ENCODE data around the gene NFASC. TPM values are rescaled to one million over a fixed set of nuclear protein-coding genes. Genes with fewer than 3 reads are reported as not detected.

NFASC gene
- total RNA-seq, 4 donors from 2014 or later: 6.3 to 15.1 (median 11.7) TPM

- H3K36me3 ChIP-seq: no peaks in the 10 kb centered on the region
- no peak overlapping the region for H3K4me3 ChIP-seq
- intact Hi-C loops (cut with DNase I): no loop called here
- 73 to 76% methylated on average over 3 of the region's 3 CpGs for WGBS, 2 donors
- H3K9me3 ChIP-seq: no peaks in the 10 kb centered on the region
- no peak for TF ChIP-seq POLR2A (IDR thresholded peaks at IDR 0.05)
- no peak for TF ChIP-seq CTCF (IDR thresholded peaks at IDR 0.05)
- DNase-seq: no peak
- H3K4me1 ChIP-seq: peaks cover 0 to 53% (median 9%) of the 10 kb centered on the region in 3 donors
- peaks cover 0 to 8% (median 0%) of the 10 kb centered on the region in 4 donors for H3K27me3 ChIP-seq
- H3K27ac ChIP-seq: peak overlapping the region in 1 of 4 donors; percentile 6
Measured at GRCh38 chr1:204882479-204882878, 11.8 kb downstream of the NFASC start.

- H3K4me1 ChIP-seq: peaks cover 0 to 52% (median 9%) of the 10 kb centered on the region in 3 donors
- no peak overlapping the region for H3K4me3 ChIP-seq
- TF ChIP-seq CTCF (IDR thresholded peaks at IDR 0.05): no peak
- TF ChIP-seq POLR2A (IDR thresholded peaks at IDR 0.05): no peak
- peak overlapping the region in 2 of 4 donors; percentile 12 to 31 for H3K27ac ChIP-seq
- WGBS, 2 donors: 75% methylated on average over 2 of the region's 3 CpGs; no CpG with 5 or more reads in 1 of the 2 donors
- no peaks in the 10 kb centered on the region for H3K36me3 ChIP-seq
- H3K27me3 ChIP-seq: no peaks in the 10 kb centered on the region
- no peaks in the 10 kb centered on the region for H3K9me3 ChIP-seq
- no peak for DNase-seq
- intact Hi-C loops (cut with DNase I): no loop called here
Measured at GRCh38 chr1:204883405-204883804, 12.7 kb downstream of the NFASC start.

GRCh38 chr1:204885288-204885711, 14.6 kb downstream of the NFASC start:
- H3K4me3 ChIP-seq: peak overlapping the region in 1 of 4 donors; percentile 29
- H3K36me3 ChIP-seq: no peaks in the 10 kb centered on the region
- DNase-seq: no peak
- TF ChIP-seq POLR2A (IDR thresholded peaks at IDR 0.05): no peak
- TF ChIP-seq CTCF (IDR thresholded peaks at IDR 0.05): no peak
- intact Hi-C loops (cut with DNase I): no loop called here
- no peaks in the 10 kb centered on the region for H3K27me3 ChIP-seq
- H3K4me1 ChIP-seq: peaks cover 0 to 34% (median 7%) of the 10 kb centered on the region in 3 donors
- H3K9me3 ChIP-seq: no peaks in the 10 kb centered on the region
- H3K27ac ChIP-seq: peak overlapping the region in 3 of 4 donors; percentile 70 to 73 (median 72)
- 28 to 35% methylated on average over 4 of the region's 4 CpGs for WGBS, 2 donors

- intact Hi-C loops (cut with DNase I): no loop called here
- H3K27ac ChIP-seq: peak overlapping the region in 3 of 4 donors; percentile 70 to 73 (median 72)
- H3K4me1 ChIP-seq: peaks cover 0 to 30% (median 7%) of the 10 kb centered on the region in 3 donors
- no peak for DNase-seq
- H3K27me3 ChIP-seq: no peaks in the 10 kb centered on the region
- no peaks in the 10 kb centered on the region for H3K9me3 ChIP-seq
- no peaks in the 10 kb centered on the region for H3K36me3 ChIP-seq
- TF ChIP-seq POLR2A (IDR thresholded peaks at IDR 0.05) (no peak), CTCF (IDR thresholded peaks at IDR 0.05) (no peak)
- WGBS, 2 donors: 51 to 61% methylated on average over 8 of the region's 8 CpGs
- H3K4me3 ChIP-seq: peak overlapping the region in 1 of 4 donors; percentile 29
Measured at GRCh38 chr1:204885790-204886189, 15.1 kb downstream of the NFASC start.

- H3K36me3 ChIP-seq: no peaks in the 10 kb centered on the region
- DNase-seq: no peak
- H3K27me3 ChIP-seq: no peaks in the 10 kb centered on the region
- no peaks in the 10 kb centered on the region for H3K9me3 ChIP-seq
- TF ChIP-seq POLR2A (IDR thresholded peaks at IDR 0.05) (no peak), CTCF (IDR thresholded peaks at IDR 0.05) (no peak)
- peak overlapping the region in 3 of 4 donors; percentile 7 to 30 (median 16) for H3K27ac ChIP-seq
- intact Hi-C loops (cut with DNase I): no loop called here
- 79 to 85% methylated on average over 2 of the region's 2 CpGs for WGBS, 2 donors
- H3K4me1 ChIP-seq: peaks cover 0 to 26% (median 7%) of the 10 kb centered on the region in 3 donors
- no peak overlapping the region for H3K4me3 ChIP-seq
Measured at GRCh38 chr1:204887846-204888245, 17.2 kb downstream of the NFASC start.
